Stimulated activated CD8-positive, alpha-beta memory T cell treated with anti-CD3 and anti-CD28 coated beads, Interleukin-15, amount 100 ng/mL, for 4 hours (primary cell): ENCODE results near the gene ARHGDIB.

Experiments
- DNase-seq, 2 donors: peaks; one replicate each; pipeline ENCODE4 v3.0.0-alpha.2; 2020; ENCODE audit warnings: low read depth in 2 of 2

The ARHGDIB gene

GRCh38 chr12:14893506-14894250, 67.7 kb downstream of the ARHGDIB start:
- DNase-seq = no peak

DNA sequence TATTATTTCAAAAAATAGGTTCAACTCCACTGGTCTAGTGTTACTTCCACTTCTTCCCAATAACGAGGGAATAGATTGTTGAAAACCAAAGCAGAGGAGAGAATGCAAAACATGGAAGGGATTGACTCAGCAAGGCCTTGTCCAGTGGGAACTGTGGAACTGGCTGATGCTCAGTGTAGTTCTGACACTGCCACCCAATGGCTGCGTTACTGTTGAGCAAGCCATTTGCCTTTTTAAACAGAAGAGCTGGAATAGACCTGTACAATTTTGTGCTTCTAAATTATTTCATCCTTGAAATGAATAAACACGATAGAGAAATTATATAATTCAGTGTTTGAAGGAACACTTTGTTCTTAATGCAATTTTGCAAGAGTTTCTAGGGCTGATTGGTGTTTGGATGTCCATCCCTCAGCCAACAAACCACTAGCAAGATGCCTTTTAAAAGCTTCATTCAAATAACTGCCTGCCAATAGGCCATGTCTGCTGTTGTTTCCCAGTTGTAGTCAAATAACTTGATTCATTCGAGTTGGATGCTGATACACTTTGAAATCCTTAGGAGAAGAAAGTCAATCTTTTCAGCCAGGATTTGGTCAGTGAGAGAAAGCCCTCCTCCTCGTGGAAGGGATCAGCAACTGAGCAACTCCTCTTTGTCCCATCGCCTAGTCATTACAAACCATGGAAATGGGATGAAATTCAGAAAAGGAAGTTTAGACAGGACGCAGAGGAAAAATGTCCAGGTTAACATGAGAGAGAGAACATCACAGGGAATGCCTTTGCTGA, 68.5 kb downstream of the ARHGDIB start:
- DNase-seq = no peak
